Suprapubic skin (tissue), 4 donors: ENCODE results near the gene EDDM3A. TPM values are rescaled to one million over a fixed set of nuclear protein-coding genes. Genes with fewer than 3 reads are reported as not detected.
A peak's percentile ranks its signal among the peaks of the same experiment; 100 is the strongest.

Source experiments
- DNase-seq, 2 donors: peaks; one replicate each; pipeline ENCODE4 v3.0.0-alpha.2; 2019; ENCODE audit warnings: low spot score in 2 of 2
- H3K27ac ChIP-seq: fragments of 200-600 bp; sonication (generic); one replicate; pipeline ENCODE4 v1.5.1; 2019
- H3K27me3 ChIP-seq: fragments of 200-600 bp; sonication (generic); one replicate; pipeline ENCODE4 v1.5.1; 2019
- H3K36me3 ChIP-seq: fragments of 200-600 bp; sonication (generic); one replicate; pipeline ENCODE4 v1.5.1; 2019
- H3K4me1 ChIP-seq: fragments of 200-600 bp; sonication (generic); one replicate; pipeline ENCODE4 v1.5.1; 2019
- H3K4me3 ChIP-seq: fragments of 200-600 bp; sonication (generic); one replicate; pipeline ENCODE4 v1.5.1; 2019; ENCODE audit warnings: mild to moderate bottlenecking
- H3K9me3 ChIP-seq: fragments of 200-600 bp; sonication (generic); one replicate; pipeline ENCODE4 v1.5.1; 2019
- EP300 ChIP-seq: sonication (generic); formaldehyde crosslinking; IDR thresholded peaks from one replicate; pipeline ENCODE4 v1.6.1; 2017; ENCODE audit warnings: antibody characterized with exemption
- POLR2A ChIP-seq, 2 donors: fragments of 450-650 bp; IDR thresholded peaks; one replicate each; pipeline ENCODE4 v1.6.1; 2017; ENCODE audit warnings: antibody characterized with exemption in 2 of 2, mild to moderate bottlenecking in 2 of 2, moderate library complexity in 2 of 2
- POLR2AphosphoS5 ChIP-seq, 3 donors: sonication (generic); formaldehyde crosslinking; IDR thresholded peaks; one replicate each; pipeline ENCODE4 v1.6.1; 2017; ENCODE audit warnings: antibody characterized with exemption in 3 of 3
- WGBS: methylation state at CpG from one replicate; pipeline ENCODE4 v1.1.5; 2018; 5-methylcytosine and 5-hydroxymethylcytosine counted together
- total RNA-seq, 4 donors: library from RNA; depleted of rRNA; stranded (reverse); fragments of >200 nt; gene quantifications; one replicate each; pipeline ENCODE4 v1.1.0, GENCODE V29; 2016
- TF ChIP-seq, protein P1 (sequence below), 2 donors: fragments of 200-600 bp in 1 of 2; fragments of 450-650 bp in 1 of 2; sonication (generic) in 1 of 2; IDR thresholded peaks; one replicate each; pipeline ENCODE4 v1.5.1; 2016 to 2019; ENCODE audit warnings: antibody characterized with exemption in 2 of 2, mild to moderate bottlenecking in 1 of 2, moderate library complexity in 1 of 2

Gene EDDM3A
- total RNA-seq, 4 donors from 2014 or later = not detected

DNA sequence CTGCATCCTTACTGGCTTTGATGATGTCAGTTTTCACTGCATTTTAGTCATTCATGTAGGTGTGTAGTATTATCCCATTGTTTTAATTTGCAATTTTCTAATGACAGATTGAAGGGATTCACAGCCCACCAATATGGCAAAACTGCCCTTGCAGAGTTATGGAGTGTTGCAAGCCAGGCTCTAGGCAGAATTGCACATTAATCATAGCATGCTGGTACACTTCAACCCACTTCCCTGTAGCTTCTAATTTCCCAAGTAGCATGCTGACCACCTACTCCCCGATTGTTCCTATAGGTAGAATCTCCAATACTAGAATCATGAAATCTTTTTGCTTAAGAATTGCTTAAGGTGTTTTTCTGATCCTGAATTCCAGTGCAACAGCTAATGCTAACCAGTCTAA, 30.2 kb downstream of the EDDM3A start:
- DNase-seq = no peak
- Histone ChIP-seq H3K4me1 (no peaks in the 10 kb centered on the region), H3K9me3 (no peaks in the 10 kb centered on the region), H3K27ac (no peak overlapping the region), H3K36me3 (no peaks in the 10 kb centered on the region), H3K27me3 (peaks cover 5% of the 10 kb centered on the region), H3K4me3 (no peak overlapping the region)
- TF ChIP-seq POLR2AphosphoS5 (IDR thresholded peaks at IDR 0.05) = no peak
- TF ChIP-seq POLR2A (IDR thresholded peaks at IDR 0.05) = no peak
- TF ChIP-seq, protein P1, sequence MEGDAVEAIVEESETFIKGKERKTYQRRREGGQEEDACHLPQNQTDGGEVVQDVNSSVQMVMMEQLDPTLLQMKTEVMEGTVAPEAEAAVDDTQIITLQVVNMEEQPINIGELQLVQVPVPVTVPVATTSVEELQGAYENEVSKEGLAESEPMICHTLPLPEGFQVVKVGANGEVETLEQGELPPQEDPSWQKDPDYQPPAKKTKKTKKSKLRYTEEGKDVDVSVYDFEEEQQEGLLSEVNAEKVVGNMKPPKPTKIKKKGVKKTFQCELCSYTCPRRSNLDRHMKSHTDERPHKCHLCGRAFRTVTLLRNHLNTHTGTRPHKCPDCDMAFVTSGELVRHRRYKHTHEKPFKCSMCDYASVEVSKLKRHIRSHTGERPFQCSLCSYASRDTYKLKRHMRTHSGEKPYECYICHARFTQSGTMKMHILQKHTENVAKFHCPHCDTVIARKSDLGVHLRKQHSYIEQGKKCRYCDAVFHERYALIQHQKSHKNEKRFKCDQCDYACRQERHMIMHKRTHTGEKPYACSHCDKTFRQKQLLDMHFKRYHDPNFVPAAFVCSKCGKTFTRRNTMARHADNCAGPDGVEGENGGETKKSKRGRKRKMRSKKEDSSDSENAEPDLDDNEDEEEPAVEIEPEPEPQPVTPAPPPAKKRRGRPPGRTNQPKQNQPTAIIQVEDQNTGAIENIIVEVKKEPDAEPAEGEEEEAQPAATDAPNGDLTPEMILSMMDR (IDR thresholded peaks at IDR 0.05) = no peak
- TF ChIP-seq EP300 = no peak
- WGBS = 82% methylated on average over 1 of the region's 1 CpG

DNA sequence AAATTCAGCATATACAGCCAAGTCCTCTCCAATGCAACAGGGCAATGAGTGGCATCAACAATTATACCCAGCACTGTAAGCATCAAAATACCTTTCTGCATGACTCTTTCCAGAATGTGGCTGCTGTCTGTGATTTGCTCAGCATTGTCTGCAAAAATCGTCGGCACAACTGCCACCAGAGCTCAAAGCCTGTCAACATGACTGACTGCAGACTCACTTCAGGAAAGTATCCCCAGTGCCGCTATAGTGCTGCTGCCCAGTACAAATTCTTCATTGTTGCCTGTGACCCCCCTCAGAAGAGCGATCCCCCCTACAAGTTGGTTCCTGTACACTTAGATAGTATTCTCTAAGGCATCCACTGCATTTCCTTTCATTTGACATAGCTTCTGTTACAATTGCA, 36.1 kb downstream of the EDDM3A start:
- no peaks in the 10 kb centered on the region for H3K27me3 ChIP-seq
- H3K9me3 ChIP-seq = no peaks in the 10 kb centered on the region
- peak overlapping the region; percentile 57 for H3K27ac ChIP-seq
- TF ChIP-seq, protein P1 (IDR thresholded peaks at IDR 0.05) = no peak
- TF ChIP-seq POLR2AphosphoS5 (IDR thresholded peaks at IDR 0.05) = no peak
- TF ChIP-seq EP300 = no peak
- no peak for TF ChIP-seq POLR2A (IDR thresholded peaks at IDR 0.05)
- no peak for DNase-seq
- peak overlapping the region; percentile 24 for H3K4me3 ChIP-seq
- 10% methylated on average over 4 of the region's 4 CpGs for WGBS
- no peaks in the 10 kb centered on the region for H3K36me3 ChIP-seq
- H3K4me1 ChIP-seq = peaks cover 4% of the 10 kb centered on the region

DNA sequence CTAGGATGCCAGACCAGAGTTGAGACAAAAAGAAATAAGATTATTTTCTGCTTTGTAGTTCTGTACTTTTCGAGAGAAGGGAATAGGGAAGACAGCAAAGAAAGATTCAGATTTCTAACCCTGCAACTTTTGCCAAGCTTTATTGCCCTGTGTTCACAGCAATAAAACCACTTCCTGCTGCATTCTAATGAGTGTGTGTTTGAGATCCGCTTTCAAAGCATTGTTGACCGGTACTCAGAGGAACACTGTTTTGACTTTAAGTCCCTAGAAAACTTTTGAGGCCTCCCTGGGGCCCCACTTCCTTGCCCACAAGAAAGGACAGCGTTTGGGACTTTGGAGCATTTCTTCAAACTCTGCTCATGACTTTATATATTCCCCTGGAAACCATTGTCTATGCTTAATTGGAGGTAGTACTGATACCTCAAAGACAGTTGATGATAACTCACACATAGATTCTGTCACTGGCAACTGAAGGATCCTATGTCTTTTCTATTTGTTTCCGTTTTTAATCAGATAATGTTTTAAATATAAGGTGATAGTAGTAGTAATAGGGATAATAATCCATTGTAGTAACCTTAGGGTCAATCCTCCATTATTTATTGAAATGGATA, 36.7 kb downstream of the EDDM3A start:
- 3% methylated on average over 5 of the region's 5 CpGs for WGBS
- DNase-seq = no peak
- no peak for TF ChIP-seq POLR2A (IDR thresholded peaks at IDR 0.05)
- TF ChIP-seq, protein P1 (IDR thresholded peaks at IDR 0.05) = no peak
- TF ChIP-seq POLR2AphosphoS5 (IDR thresholded peaks at IDR 0.05) = no peak
- no peak for TF ChIP-seq EP300
- Histone ChIP-seq H3K36me3 (no peaks in the 10 kb centered on the region), H3K27me3 (no peaks in the 10 kb centered on the region), H3K27ac (peak overlapping the region; percentile 57), H3K9me3 (no peaks in the 10 kb centered on the region), H3K4me1 (peaks cover 4% of the 10 kb centered on the region), H3K4me3 (peak overlapping the region; percentile 24)

DNA sequence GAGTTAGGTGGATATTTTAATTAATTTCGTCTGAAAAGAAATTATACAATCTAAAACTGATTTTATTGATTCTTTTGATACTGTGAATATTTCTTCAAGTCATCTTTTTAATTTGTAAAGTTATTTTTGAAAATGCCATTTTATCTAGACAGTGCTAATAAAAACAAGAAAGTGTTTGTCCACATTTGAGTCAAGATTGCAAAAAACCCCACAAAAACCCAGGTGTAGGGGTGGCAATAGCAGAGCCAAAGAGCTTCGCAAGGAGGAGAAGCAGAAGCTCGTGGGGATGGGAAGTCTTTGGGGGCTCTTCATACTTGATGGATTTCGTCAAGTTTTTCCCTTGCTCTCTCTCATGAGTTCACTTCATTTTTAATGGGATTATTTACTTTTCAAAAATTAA, 41.3 kb downstream of the EDDM3A start:
- no peaks in the 10 kb centered on the region for H3K4me1 ChIP-seq
- H3K4me3 ChIP-seq = no peak overlapping the region
- H3K9me3 ChIP-seq = no peaks in the 10 kb centered on the region
- H3K36me3 ChIP-seq = no peaks in the 10 kb centered on the region
- TF ChIP-seq EP300 = no peak
- TF ChIP-seq, protein P1 (IDR thresholded peaks at IDR 0.05) = no peak
- TF ChIP-seq POLR2A (IDR thresholded peaks at IDR 0.05) = no peak
- no peak for TF ChIP-seq POLR2AphosphoS5 (IDR thresholded peaks at IDR 0.05)
- no peak overlapping the region for H3K27ac ChIP-seq
- no peaks in the 10 kb centered on the region for H3K27me3 ChIP-seq
- WGBS = 72% methylated on average over 4 of the region's 4 CpGs
- DNase-seq = no peak

DNA sequence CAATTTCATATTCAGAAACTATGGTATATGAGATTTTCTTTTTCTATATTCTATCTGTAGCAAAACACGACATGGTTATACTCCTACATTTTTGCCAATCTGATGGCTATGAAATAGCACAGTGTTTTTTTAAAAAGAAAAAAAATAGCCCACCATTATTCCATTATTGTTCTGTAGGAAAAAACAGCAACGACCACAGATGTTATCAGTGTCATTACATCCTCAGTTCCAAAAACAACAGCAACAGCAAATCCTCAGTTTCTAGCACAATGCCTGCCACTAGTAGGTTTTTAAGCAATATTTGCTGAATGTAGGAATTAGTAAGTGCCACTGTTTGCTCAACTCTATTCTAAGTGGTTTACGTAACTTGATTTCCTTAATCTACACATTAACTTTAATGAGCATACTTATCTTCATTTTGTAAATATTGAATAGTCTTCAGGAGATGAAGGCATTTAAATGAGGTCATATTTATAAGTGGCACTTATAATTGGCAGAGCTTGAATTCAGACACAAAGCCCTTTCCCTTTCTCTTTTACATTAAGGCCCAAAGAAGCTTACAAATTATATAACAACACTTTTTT, 43.6 kb downstream of the EDDM3A start:
- TF ChIP-seq EP300 (no peak), POLR2AphosphoS5 (IDR thresholded peaks at IDR 0.05) (no peak), POLR2A (IDR thresholded peaks at IDR 0.05) (no peak)
- TF ChIP-seq, protein P1 (IDR thresholded peaks at IDR 0.05) = no peak
- DNase-seq = no peak
- Histone ChIP-seq H3K27ac (no peak overlapping the region), H3K27me3 (no peaks in the 10 kb centered on the region), H3K9me3 (no peaks in the 10 kb centered on the region), H3K4me1 (no peaks in the 10 kb centered on the region), H3K4me3 (no peak overlapping the region), H3K36me3 (no peaks in the 10 kb centered on the region)
- WGBS = 56% methylated on average over 3 of the region's 3 CpGs
